Measurements from ENCODE around the gene SLC1A5. TPM values are rescaled to one million over a fixed set of nuclear protein-coding genes. Genes with fewer than 3 reads are reported as not detected.

Gene SLC1A5
- total RNA-seq, 1 experiment from 2014 or later, result 284 TPM

- Histone ChIP-seq H3K4me2 (ENCODE audit: low read length) (no peak overlapping the region), H3K4me3 (replicated peaks in 1 of 2; ENCODE audit: low read depth in 1 of 2, low read length in 2 of 2) (no peak overlapping the region), H2AFZ (ENCODE audit: low read depth, low read length, poor library complexity, severe bottlenecking) (no peak overlapping the region), H3K4me1 (ENCODE audit: control insufficient read depth in 1 of 2, insufficient read depth in 2 of 2, low read length in 2 of 2) (peaks cover 0 to 16% of the 10 kb centered on the region in 2 experiments; a peak in 2 of 4 replicates), H4K20me1 (ENCODE audit: insufficient read depth) (peaks cover 9% of the 10 kb centered on the region; the same call in 1 of the 2 replicates), H3K9me3 (ENCODE audit: control insufficient read depth in 1 of 2, insufficient read depth in 1 of 2, low read depth in 1 of 2, low read length in 2 of 2) (no peaks in the 10 kb centered on the region), H3K9ac (ENCODE audit: low read length) (no peak overlapping the region), H3K36me3 (ENCODE audit: control insufficient read depth in 1 of 2, insufficient read depth in 2 of 2, low read length in 2 of 2) (peaks cover 52 to 53% of the 10 kb centered on the region in 2 experiments), H3K27me3 (ENCODE audit: insufficient read depth, low read length) (no peaks in the 10 kb centered on the region), H3K27ac (ENCODE audit: low read depth, low read length) (no peak overlapping the region; the same call in 1 of the 2 replicates), H3K79me2 (ENCODE audit: insufficient read depth, low read length) (peaks cover 91% of the 10 kb centered on the region), H3K9me2 (ENCODE audit: insufficient read depth) (no peaks in the 10 kb centered on the region)
- no peak for DNase-seq (ENCODE audit: low read depth, low spot score)
- no TSS peak for BruUV-seq (replicated peaks)
- POLR2A ChIA-PET, result interaction anchor here (0.6 kb wide), 1 partner anchor 15 kb away, joined by 5 read pairs; the partner anchor contains the start of gene PRKD2
- CTCF ChIA-PET, result interaction anchor here (0.6 to 1.3 kb wide), 2 partner anchors 70 to 419 kb away, joined by 3 to 4 read pairs; partner anchors contain the start of gene DACT3
- no peak for ATAC-seq
- TF ChIP-seq ZFX (IDR thresholded peaks at IDR 0.05), result no peak
- RAD21 ChIA-PET (ENCODE audit: low non-redundant PET in 1 of 2, low total read pairs in 2 of 2, uncharacterized antibody in 2 of 2, unreplicated experiment in 2 of 2), result no interaction called here
- intact Hi-C loops (cut with micrococcal nuclease), result no loop called here
Observed at GRCh38 chr19:46731584-46731983, 56.8 kb downstream of the SLC1A5 start.

GRCh38 chr19:46731007-46731501, 57.3 kb downstream of the SLC1A5 start:
- BruUV-seq (replicated peaks), result no TSS peak
- H3K36me3 ChIP-seq (ENCODE audit: control insufficient read depth in 1 of 2, insufficient read depth in 2 of 2, low read length in 2 of 2), result peaks cover 51 to 54% of the 10 kb centered on the region in 2 experiments
- H3K27ac ChIP-seq (ENCODE audit: low read depth, low read length), result peak overlapping the region; percentile 28; the same call in 1 of the 2 replicates
- RAD21 ChIA-PET (ENCODE audit: low non-redundant PET in 1 of 2, low total read pairs in 2 of 2, uncharacterized antibody in 2 of 2, unreplicated experiment in 2 of 2), result no interaction called here
- peaks cover 0 to 16% of the 10 kb centered on the region in 2 experiments; a peak in 2 of 4 replicates for H3K4me1 ChIP-seq (ENCODE audit: control insufficient read depth in 1 of 2, insufficient read depth in 2 of 2, low read length in 2 of 2)
- no peak for TF ChIP-seq REST (IDR thresholded peaks at IDR 0.05; ENCODE audit: low read depth)
- TF ChIP-seq ATF3 (IDR thresholded peaks at IDR 0.05), result no peak
- no peak for TF ChIP-seq JUND (IDR thresholded peaks at IDR 0.05)
- TF ChIP-seq SIN3A (IDR thresholded peaks at IDR 0.05; ENCODE audit: low read depth), result no peak
- TF ChIP-seq EZH2phosphoT487 (IDR thresholded peaks at IDR 0.05; ENCODE audit: borderline replicate concordance), result no peak
- TF ChIP-seq POLR2A (IDR thresholded peaks at IDR 0.05; ENCODE audit: borderline replicate concordance, extremely low read depth, insufficient read depth, insufficient read length), result no peak
- no peak for TF ChIP-seq EZH2 (IDR thresholded peaks at IDR 0.05)
- TF ChIP-seq YY1 (IDR thresholded peaks at IDR 0.05; ENCODE audit: extremely low read depth, insufficient replicate concordance, low read depth, low read length), result no peak
- TF ChIP-seq MAX (IDR thresholded peaks at IDR 0.05), result no peak
- no peak for TF ChIP-seq ELF1 (IDR thresholded peaks at IDR 0.05; ENCODE audit: borderline replicate concordance, low read depth)
- TF ChIP-seq CTCF (IDR thresholded peaks at IDR 0.05 in 2 of 3, conservative IDR thresholded peaks at IDR 0.05 in 1 of 3; ENCODE audit: borderline replicate concordance in 1 of 3, insufficient read depth in 1 of 3, low read depth in 2 of 3, low read length in 2 of 3), result no peak
- no peak overlapping the region for H2AFZ ChIP-seq (ENCODE audit: low read depth, low read length, poor library complexity, severe bottlenecking)
- intact Hi-C loops (cut with micrococcal nuclease), result no loop called here
- no peak overlapping the region for H3K9ac ChIP-seq (ENCODE audit: low read length)
- ATAC-seq (peak; percentile 35), DNase-seq (ENCODE audit: low read depth, low spot score) (no peak)
- no peak overlapping the region for H3K4me3 ChIP-seq (replicated peaks in 1 of 2; ENCODE audit: low read depth in 1 of 2, low read length in 2 of 2)
- no peak overlapping the region for H3K4me2 ChIP-seq (ENCODE audit: low read length)
- H3K79me2 ChIP-seq (ENCODE audit: insufficient read depth, low read length), result peaks cover 90% of the 10 kb centered on the region
- H3K27me3 ChIP-seq (ENCODE audit: insufficient read depth, low read length), result no peaks in the 10 kb centered on the region
- H3K9me2 ChIP-seq (ENCODE audit: insufficient read depth), result no peaks in the 10 kb centered on the region
- H3K9me3 ChIP-seq (ENCODE audit: control insufficient read depth in 1 of 2, insufficient read depth in 1 of 2, low read depth in 1 of 2, low read length in 2 of 2), result no peaks in the 10 kb centered on the region
- H4K20me1 ChIP-seq (ENCODE audit: insufficient read depth), result peaks cover 9% of the 10 kb centered on the region; the same call in 1 of the 2 replicates
- CTCF ChIA-PET, result interaction anchor here (0.6 to 1.3 kb wide), 3 partner anchors 17 to 419 kb away, joined by 3 to 4 read pairs (median 4); partner anchors contain the start of gene DACT3
- POLR2A ChIA-PET, result no interaction called here

Data from HCT116 (cell line).